SU-DHL-6 (cell line): ENCODE results near the gene ZNF580.

Experiments used
- H2AFZ ChIP-seq: fragments of 200-600 bp; sonication (generic); 2 replicates; pipeline ENCODE4 v1.6.1; 2014; ENCODE audit warnings: low read depth, mild to moderate bottlenecking, moderate library complexity, mixed read lengths, antibody characterized with exemption, low read length; ENCODE audit not compliant: severe bottlenecking
- H3F3A ChIP-seq: fragments of 200-600 bp; shearing (Covaris generic); 2 replicates; pipeline ENCODE4 v1.6.0; 2016; ENCODE audit warnings: antibody characterized with exemption, mild to moderate bottlenecking; ENCODE audit not compliant: insufficient read depth
- H3K27ac ChIP-seq: fragments of 200-600 bp; sonication (generic); 2 replicates; pipeline ENCODE4 v1.5.1; 2016; ENCODE audit warnings: low read depth, mild to moderate bottlenecking, low read length, moderate library complexity, mixed read lengths
- H3K27me3 ChIP-seq: fragments of 200-600 bp; sonication (generic), shearing (Covaris generic); 2 replicates; pipeline ENCODE4 v1.6.0; 2014; ENCODE audit warnings: mild to moderate bottlenecking, low read length
- H3K36me3 ChIP-seq: fragments of 200-600 bp; sonication (generic); 2 replicates; pipeline ENCODE4 v1.6.1; 2014; ENCODE audit warnings: mild to moderate bottlenecking, low read length, mixed read lengths
- H3K4me2 ChIP-seq: fragments of 300-600, 200-600 bp; shearing (Covaris generic), sonication (generic); 2 replicates; pipeline ENCODE4 v1.6.0; 2014; ENCODE audit warnings: low read length, low read depth, mild to moderate bottlenecking; ENCODE audit not compliant: poor library complexity, severe bottlenecking
- H3K4me3 ChIP-seq: fragments of 200-600 bp; sonication (generic); 2 replicates; pipeline ENCODE4 v1.5.1; 2014; ENCODE audit warnings: antibody characterized with exemption, low read length, mild to moderate bottlenecking, mixed read lengths; ENCODE audit not compliant: insufficient read depth, poor library complexity, severe bottlenecking
- H3K79me2 ChIP-seq: fragments of 200-600 bp; sonication (generic); 2 replicates; pipeline ENCODE4 v1.6.1; 2014; ENCODE audit warnings: mild to moderate bottlenecking, low read length, moderate library complexity; ENCODE audit not compliant: insufficient read depth
- H3K9ac ChIP-seq: fragments of 200-600 bp; sonication (generic); 2 replicates; pipeline ENCODE4 v1.7.0; 2014; ENCODE audit warnings: mild to moderate bottlenecking, low read length
- H3K9me2 ChIP-seq: fragments of 200-600 bp; sonication (generic); replicated peaks from 2 replicates; pipeline ENCODE4 v1.6.1; 2014; ENCODE audit warnings: low read length; ENCODE audit not compliant: insufficient read depth
- H3K9me3 ChIP-seq: fragments of 200-600 bp; sonication (generic); 2 replicates; pipeline ENCODE4 v1.6.1; 2014; ENCODE audit warnings: low read length, mixed read lengths; ENCODE audit not compliant: insufficient read depth
- H4K20me1 ChIP-seq: fragments of 200-600 bp; sonication (generic); 2 replicates; pipeline ENCODE4 v1.6.1; 2014; ENCODE audit warnings: low read depth, mild to moderate bottlenecking, antibody characterized with exemption, low read length, moderate library complexity, mixed read lengths
- EZH2phosphoT487 ChIP-seq: fragments of 200-600 bp; sonication (generic), shearing (Covaris generic); conservative IDR thresholded peaks from 2 replicates; pipeline ENCODE4 v1.6.1; 2018; ENCODE audit warnings: mild to moderate bottlenecking, antibody characterized with exemption, low read length, moderate library complexity, mixed read lengths
- TF ChIP-seq, protein P1 (sequence below): fragments of 200-600 bp; sonication (generic); IDR thresholded peaks from one replicate; pipeline ENCODE4 v1.5.1; 2017; ENCODE audit warnings: antibody characterized with exemption, mild to moderate bottlenecking, low read length, moderate library complexity; ENCODE audit not compliant: insufficient read depth, poor library complexity, severe bottlenecking

Gene ZNF580

GRCh38 chr19:55669418-55670279 lies 28.8 kb downstream of the ZNF580 start:
- Histone ChIP-seq H3K27ac (no peak overlapping the region), H3K4me2 (no peak overlapping the region), H3K36me3 (peaks cover 11% of the 10 kb centered on the region), H3K9me3 (no peaks in the 10 kb centered on the region), H3K9me2 (no peaks in the 10 kb centered on the region), H3K79me2 (peaks cover 84% of the 10 kb centered on the region), H3K27me3 (no peaks in the 10 kb centered on the region), H3K4me3 (no peak overlapping the region), H3F3A (peaks cover 25% of the 10 kb centered on the region), H3K9ac (no peak overlapping the region), H4K20me1 (peaks cover 11% of the 10 kb centered on the region), H2AFZ (no peak overlapping the region)
- TF ChIP-seq EZH2phosphoT487: no peak

GRCh38 chr19:55670280-55671053 lies 29.7 kb downstream of the ZNF580 start:
- no peak overlapping the region for H3K9ac ChIP-seq
- H3K79me2 ChIP-seq: peaks cover 82% of the 10 kb centered on the region
- no peak overlapping the region for H2AFZ ChIP-seq
- no peak overlapping the region for H3K27ac ChIP-seq
- no peaks in the 10 kb centered on the region for H3K9me2 ChIP-seq
- H3K4me3 ChIP-seq: no peak overlapping the region
- peaks cover 25% of the 10 kb centered on the region for H3F3A ChIP-seq
- no peaks in the 10 kb centered on the region for H3K9me3 ChIP-seq
- peaks cover 11% of the 10 kb centered on the region for H3K36me3 ChIP-seq
- TF ChIP-seq EZH2phosphoT487: no peak
- TF ChIP-seq, protein P1, sequence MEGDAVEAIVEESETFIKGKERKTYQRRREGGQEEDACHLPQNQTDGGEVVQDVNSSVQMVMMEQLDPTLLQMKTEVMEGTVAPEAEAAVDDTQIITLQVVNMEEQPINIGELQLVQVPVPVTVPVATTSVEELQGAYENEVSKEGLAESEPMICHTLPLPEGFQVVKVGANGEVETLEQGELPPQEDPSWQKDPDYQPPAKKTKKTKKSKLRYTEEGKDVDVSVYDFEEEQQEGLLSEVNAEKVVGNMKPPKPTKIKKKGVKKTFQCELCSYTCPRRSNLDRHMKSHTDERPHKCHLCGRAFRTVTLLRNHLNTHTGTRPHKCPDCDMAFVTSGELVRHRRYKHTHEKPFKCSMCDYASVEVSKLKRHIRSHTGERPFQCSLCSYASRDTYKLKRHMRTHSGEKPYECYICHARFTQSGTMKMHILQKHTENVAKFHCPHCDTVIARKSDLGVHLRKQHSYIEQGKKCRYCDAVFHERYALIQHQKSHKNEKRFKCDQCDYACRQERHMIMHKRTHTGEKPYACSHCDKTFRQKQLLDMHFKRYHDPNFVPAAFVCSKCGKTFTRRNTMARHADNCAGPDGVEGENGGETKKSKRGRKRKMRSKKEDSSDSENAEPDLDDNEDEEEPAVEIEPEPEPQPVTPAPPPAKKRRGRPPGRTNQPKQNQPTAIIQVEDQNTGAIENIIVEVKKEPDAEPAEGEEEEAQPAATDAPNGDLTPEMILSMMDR: no peak
- H4K20me1 ChIP-seq: peaks cover 11% of the 10 kb centered on the region
- H3K4me2 ChIP-seq: no peak overlapping the region
- H3K27me3 ChIP-seq: no peaks in the 10 kb centered on the region

DNA sequence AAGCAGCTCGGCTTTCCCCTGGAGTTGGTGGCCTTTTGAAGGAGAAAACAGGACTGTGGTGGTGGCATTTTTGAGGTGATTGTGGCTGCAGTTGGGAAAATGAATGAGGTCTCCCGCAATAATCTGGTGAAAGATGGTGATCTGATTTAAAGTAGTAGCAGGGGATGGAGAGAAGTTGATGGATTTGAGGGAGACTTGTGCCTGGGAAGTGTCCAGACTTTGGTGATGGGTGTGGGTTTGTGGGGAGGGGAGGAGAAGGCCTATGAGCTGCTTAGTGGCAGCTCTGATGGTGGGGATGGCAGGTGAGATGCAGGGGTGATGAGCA lies 30.2 kb downstream of the ZNF580 start:
- peaks cover 8% of the 10 kb centered on the region; the same call in 1 of the 2 replicates for H3K36me3 ChIP-seq

More for the DNA sequence above, 30.2 kb downstream of the ZNF580 start:
- Histone ChIP-seq H4K20me1 (peaks cover 11% of the 10 kb centered on the region), H3K9me3 (no peaks in the 10 kb centered on the region), H3K9me2 (no peaks in the 10 kb centered on the region), H3K9ac (no peak overlapping the region), H3K4me2 (no peak overlapping the region), H3F3A (peaks cover 27% of the 10 kb centered on the region), H3K79me2 (peaks cover 82% of the 10 kb centered on the region), H3K4me3 (no peak overlapping the region), H3K27ac (no peak overlapping the region), H2AFZ (no peak overlapping the region), H3K27me3 (no peaks in the 10 kb centered on the region)
- TF ChIP-seq, protein P1: no peak
- TF ChIP-seq EZH2phosphoT487: no peak
